KG1 (cell line): ENCODE results near the gene ACO1.

Experiments used
- DNase-seq: peaks from one replicate; lab custom pipeline; 2025; lab: John Stamatoyannopoulos, UW

The ACO1 gene

GRCh38 chr9:32419921-32420320, 35.5 kb downstream of the ACO1 start:
- DNase-seq, result no peak

- no peak for DNase-seq
These were observed 37.9 kb downstream of the ACO1 start for GRCh38 chr9:32422237-32422806.

- no peak for DNase-seq
These were observed 38.9 kb downstream of the ACO1 start for GRCh38 chr9:32423371-32423770.

GRCh38 chr9:32424616-32425015, 40.2 kb downstream of the ACO1 start:
- DNase-seq, result no peak

GRCh38 chr9:32426278-32426939, 42.0 kb downstream of the ACO1 start:
- no peak for DNase-seq

GRCh38 chr9:32427111-32427873, 42.8 kb downstream of the ACO1 start:
- no peak for DNase-seq

- DNase-seq, result no peak
These were observed 46.3 kb downstream of the ACO1 start for GRCh38 chr9:32430720-32431119.

- DNase-seq, result no peak
These were observed 46.8 kb downstream of the ACO1 start for GRCh38 chr9:32431196-32431595.

GRCh38 chr9:32431940-32432555, 47.6 kb downstream of the ACO1 start:
- no peak for DNase-seq

GRCh38 chr9:32434892-32435291, 50.4 kb downstream of the ACO1 start:
- DNase-seq, result no peak

GRCh38 chr9:32441678-32442077, 57.2 kb downstream of the ACO1 start:
- DNase-seq, result no peak

GRCh38 chr9:32442433-32442832, 58.0 kb downstream of the ACO1 start:
- DNase-seq, result no peak

GRCh38 chr9:32449969-32450368, 65.5 kb downstream of the ACO1 start:
- DNase-seq, result no peak

GRCh38 chr9:32454280-32454679, 69.8 kb downstream of the ACO1 start:
- DNase-seq, result no peak

GRCh38 chr9:32455738-32456137, 71.3 kb downstream of the ACO1 start:
- DNase-seq, result no peak

GRCh38 chr9:32456564-32456963, 72.1 kb downstream of the ACO1 start:
- no peak for DNase-seq

- no peak for DNase-seq
These were observed 79.3 kb downstream of the ACO1 start for GRCh38 chr9:32463500-32464293.

- DNase-seq, result no peak
These were observed 84.3 kb downstream of the ACO1 start for GRCh38 chr9:32468740-32469139.

- no peak for DNase-seq
These were observed 87.9 kb downstream of the ACO1 start for GRCh38 chr9:32472344-32472743.

- no peak for DNase-seq
These were observed 98.9 kb downstream of the ACO1 start for GRCh38 chr9:32483343-32483742.

- no peak for DNase-seq
These were observed 102.6 kb downstream of the ACO1 start for GRCh38 chr9:32486839-32487562.
